BLaER1 (cell line): Measurements from ENCODE around the gene WDR54.
"Not testable (repeated sequence)": the region's sequence is repeated elsewhere in the genome, so short reads cannot be mapped to it uniquely, and the experiment has no call there.

Experiments used
- H3K27ac ChIP-seq: shearing (Covaris generic); formaldehyde crosslinking; 2 replicates; pipeline ENCODE4 v1.8.1; 2022
- H3K27me3 ChIP-seq: shearing (Covaris generic); formaldehyde crosslinking; 2 replicates; pipeline ENCODE4 v1.8.1; 2022
- H3K36me3 ChIP-seq: shearing (Covaris generic); formaldehyde crosslinking; 2 replicates; pipeline ENCODE4 v1.8.1; 2022
- H3K4me1 ChIP-seq: shearing (Covaris generic); formaldehyde crosslinking; 2 replicates; pipeline ENCODE4 v1.8.1; 2022
- H3K4me2 ChIP-seq: shearing (Covaris generic); formaldehyde crosslinking; 2 replicates; pipeline ENCODE4 v1.8.1; 2022
- H3K4me3 ChIP-seq: shearing (Covaris generic); formaldehyde crosslinking; 2 replicates; pipeline ENCODE4 v1.8.1; 2022
- H3K9ac ChIP-seq: shearing (Covaris generic); formaldehyde crosslinking; 2 replicates; pipeline ENCODE4 v1.8.1; 2022
- H3K9me3 ChIP-seq: shearing (Covaris generic); formaldehyde crosslinking; 2 replicates; pipeline ENCODE4 v1.8.1; 2022
- H4K20me1 ChIP-seq: shearing (Covaris generic); formaldehyde crosslinking; 2 replicates; pipeline ENCODE4 v1.8.1; 2022
- Cebpa-rat ChIP-seq: shearing (Covaris generic); IDR thresholded peaks from 2 replicates; pipeline ENCODE4 v1.8.1; 2022

The WDR54 gene

DNA sequence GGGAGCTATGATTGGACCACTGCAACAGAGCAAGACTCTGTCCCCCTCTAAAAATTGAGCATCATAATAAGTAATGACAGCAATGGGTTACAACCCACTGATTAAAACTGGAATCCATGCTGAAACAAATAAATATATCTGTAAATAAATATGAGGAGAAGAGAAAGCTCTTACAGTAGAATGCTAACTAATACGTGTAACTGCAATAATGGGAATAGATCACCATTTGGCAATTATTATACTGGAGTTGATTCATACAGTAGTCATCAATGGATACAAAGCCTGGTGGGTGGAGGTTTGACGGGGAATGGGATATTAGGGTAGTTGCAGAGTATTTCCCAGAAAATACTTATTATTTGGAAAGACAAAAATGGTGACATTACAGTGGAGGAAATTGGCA is 27.2 kb downstream of the WDR54 start:
- Histone ChIP-seq H3K27me3 (no peaks in the 10 kb centered on the region), H3K4me2 (no peak overlapping the region), H3K4me3 (no peak overlapping the region), H3K27ac (no peak overlapping the region), H3K9me3 (no peaks in the 10 kb centered on the region), H3K4me1 (peaks cover 25% of the 10 kb centered on the region), H4K20me1 (no peaks in the 10 kb centered on the region), H3K36me3 (no peaks in the 10 kb centered on the region), H3K9ac (no peak overlapping the region)
- no peak for TF ChIP-seq Cebpa-rat

DNA sequence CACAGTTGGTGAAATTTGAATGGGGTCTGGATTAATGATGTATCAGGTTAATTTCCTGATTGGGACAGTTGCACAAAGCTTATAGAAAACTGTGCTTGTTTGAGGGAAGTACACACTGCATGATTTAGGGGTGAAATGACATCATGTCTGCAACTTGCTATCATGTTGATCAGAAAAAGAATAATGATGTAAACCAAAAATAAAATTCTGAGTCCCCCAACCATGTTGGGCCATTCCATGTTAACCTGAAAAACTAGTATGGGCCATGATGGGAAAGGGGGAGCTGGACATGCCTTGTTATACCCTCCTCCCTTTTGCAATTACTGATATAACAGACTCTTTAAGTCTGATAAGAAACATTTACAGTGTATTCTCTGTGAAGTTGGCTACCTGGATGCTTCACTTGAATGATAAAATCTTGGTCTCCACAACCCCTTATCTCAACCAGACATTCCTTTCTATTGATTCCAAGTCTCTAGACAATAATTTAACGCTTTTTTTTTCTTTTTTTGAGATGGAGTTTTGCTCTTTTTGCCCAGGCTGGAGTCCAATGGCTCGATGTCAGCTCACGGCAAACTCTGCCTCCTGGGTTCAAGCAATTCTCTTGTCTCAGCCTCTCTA is 29.1 kb downstream of the WDR54 start:
- Histone ChIP-seq H3K36me3 (no peaks in the 10 kb centered on the region), H3K9me3 (no peaks in the 10 kb centered on the region), H3K4me1 (peaks cover 26% of the 10 kb centered on the region), H3K9ac (no peak overlapping the region), H3K27me3 (no peaks in the 10 kb centered on the region), H3K27ac (no peak overlapping the region), H4K20me1 (no peaks in the 10 kb centered on the region), H3K4me3 (no peak overlapping the region), H3K4me2 (no peak overlapping the region)
- no peak for TF ChIP-seq Cebpa-rat

DNA sequence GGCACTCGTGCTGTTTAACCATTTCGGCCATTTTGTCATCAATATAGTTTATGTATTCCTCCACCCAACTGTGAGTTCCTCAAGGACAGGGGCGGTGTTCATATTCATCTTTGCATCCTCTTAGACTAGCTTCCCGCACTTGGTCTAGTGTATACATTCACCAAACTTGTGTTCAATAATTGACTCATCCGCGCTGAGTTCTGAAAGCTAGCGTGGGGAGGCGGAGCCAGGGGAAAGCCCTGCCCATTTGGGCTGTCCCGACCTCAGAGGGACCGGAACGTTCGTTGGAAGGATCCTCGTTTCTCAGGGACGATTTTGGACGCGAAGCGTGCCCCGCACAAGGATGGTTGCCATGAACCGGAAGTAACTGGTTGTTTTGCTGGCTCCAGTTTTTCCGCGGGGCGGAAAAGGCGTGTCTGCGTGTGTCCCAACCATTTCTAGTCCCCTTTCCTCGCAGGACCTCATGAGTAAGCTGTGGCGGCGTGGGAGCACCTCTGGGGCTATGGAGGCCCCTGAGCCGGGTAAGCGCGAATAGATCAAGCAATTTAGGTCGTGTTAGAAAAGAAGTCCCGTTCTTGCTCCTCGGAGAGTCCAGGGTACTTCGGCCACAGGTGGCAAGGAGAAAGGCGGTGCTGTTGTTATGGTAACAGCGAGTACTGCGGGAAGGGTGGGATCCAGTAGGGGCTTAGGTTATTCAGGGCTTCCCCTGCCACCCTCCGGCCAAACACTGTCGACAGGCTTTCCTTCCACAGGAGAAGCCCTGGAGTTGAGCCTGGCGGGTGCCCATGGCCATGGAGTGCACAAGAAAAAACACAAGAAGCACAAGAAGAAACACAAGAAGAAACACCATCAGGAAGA is 33.4 kb downstream of the WDR54 start, which contains the start of gene INO80B:
INO80B (plus strand) TSS at position 434 of the 858 bp plus-strand sequence; CDS start at position 464, 30 bp downstream.
- Histone ChIP-seq H3K9ac (peak within 1 kb of the TSS; percentile 83), H3K9me3 (no peaks in the 10 kb centered on the region), H3K4me2 (peak within 1 kb of the TSS; percentile 99), H3K36me3 (no peaks in the 10 kb centered on the region), H3K27ac (peak within 1 kb of the TSS; percentile 53), H4K20me1 (no peaks in the 10 kb centered on the region), H3K4me3 (peak within 1 kb of the TSS; percentile 83), H3K4me1 (peaks cover 51% of the 10 kb centered on the region), H3K27me3 (no peaks in the 10 kb centered on the region)
- TF ChIP-seq Cebpa-rat = no peak

DNA sequence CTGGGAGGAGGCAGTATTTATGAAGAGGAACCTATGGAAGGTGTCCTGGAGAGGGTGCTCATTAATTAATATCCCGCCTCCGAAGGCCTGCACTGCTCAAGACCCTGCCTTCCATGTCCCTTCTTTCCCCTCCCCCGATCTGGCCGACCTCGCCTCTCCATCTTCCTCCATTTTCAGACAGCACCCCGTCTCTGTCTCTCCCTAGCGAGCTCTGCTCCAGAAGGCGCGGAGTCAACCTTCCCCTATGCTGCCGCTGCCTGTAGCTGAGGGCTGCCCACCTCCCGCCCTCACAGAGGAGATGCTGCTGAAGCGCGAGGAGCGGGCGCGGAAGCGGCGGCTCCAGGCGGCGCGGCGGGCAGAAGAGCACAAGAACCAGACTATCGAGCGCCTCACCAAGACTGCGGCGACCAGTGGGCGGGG is 35.6 kb downstream of the WDR54 start:
- peak overlapping the region; percentile 80 for H3K4me3 ChIP-seq
- no peak for TF ChIP-seq Cebpa-rat
- peaks cover 20% of the 10 kb centered on the region for H3K36me3 ChIP-seq
- H4K20me1 ChIP-seq = peaks cover 13% of the 10 kb centered on the region; the same call in 1 of the 2 replicates
- H3K27ac ChIP-seq = peak overlapping the region; percentile 92
- H3K9me3 ChIP-seq = no peaks in the 10 kb centered on the region
- H3K9ac ChIP-seq = peak overlapping the region; percentile 89
- peak overlapping the region; percentile 99 for H3K4me2 ChIP-seq
- H3K27me3 ChIP-seq = no peaks in the 10 kb centered on the region
- peaks cover 49% of the 10 kb centered on the region for H3K4me1 ChIP-seq

DNA sequence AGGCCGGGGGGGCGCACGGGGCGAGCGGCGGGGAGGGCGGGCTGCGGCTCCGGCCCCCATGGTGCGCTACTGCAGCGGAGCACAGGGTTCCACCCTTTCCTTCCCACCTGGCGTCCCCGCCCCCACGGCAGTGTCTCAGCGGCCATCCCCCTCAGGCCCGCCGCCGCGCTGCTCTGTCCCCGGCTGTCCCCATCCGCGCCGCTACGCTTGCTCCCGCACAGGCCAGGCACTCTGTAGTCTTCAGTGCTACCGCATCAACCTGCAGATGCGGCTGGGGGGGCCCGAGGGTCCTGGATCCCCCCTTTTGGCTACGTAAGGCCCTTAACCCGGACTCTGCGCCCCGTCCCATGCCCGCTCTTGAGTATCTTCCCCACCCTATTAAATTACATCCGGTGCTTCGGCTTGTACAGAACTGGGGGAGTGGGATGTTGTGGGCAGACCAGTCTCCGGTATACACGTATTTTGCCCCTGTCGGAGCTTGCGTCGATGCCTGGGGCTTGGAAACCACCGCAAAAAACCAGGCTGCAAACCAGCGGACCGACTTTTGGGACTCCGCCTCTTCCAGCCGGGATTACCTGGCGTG is 36.1 kb downstream of the WDR54 start:
- Histone ChIP-seq H3K27me3 (no peaks in the 10 kb centered on the region), H3K4me2 (peak overlapping the region; percentile 99), H3K36me3 (peaks cover 25% of the 10 kb centered on the region), H3K9ac (peak overlapping the region; percentile 89), H3K4me1 (peaks cover 44% of the 10 kb centered on the region), H3K27ac (peak overlapping the region; percentile 92), H4K20me1 (peaks cover 18% of the 10 kb centered on the region; the same call in 1 of the 2 replicates), H3K4me3 (peak overlapping the region; percentile 80), H3K9me3 (no peaks in the 10 kb centered on the region)
- TF ChIP-seq Cebpa-rat = no peak

DNA sequence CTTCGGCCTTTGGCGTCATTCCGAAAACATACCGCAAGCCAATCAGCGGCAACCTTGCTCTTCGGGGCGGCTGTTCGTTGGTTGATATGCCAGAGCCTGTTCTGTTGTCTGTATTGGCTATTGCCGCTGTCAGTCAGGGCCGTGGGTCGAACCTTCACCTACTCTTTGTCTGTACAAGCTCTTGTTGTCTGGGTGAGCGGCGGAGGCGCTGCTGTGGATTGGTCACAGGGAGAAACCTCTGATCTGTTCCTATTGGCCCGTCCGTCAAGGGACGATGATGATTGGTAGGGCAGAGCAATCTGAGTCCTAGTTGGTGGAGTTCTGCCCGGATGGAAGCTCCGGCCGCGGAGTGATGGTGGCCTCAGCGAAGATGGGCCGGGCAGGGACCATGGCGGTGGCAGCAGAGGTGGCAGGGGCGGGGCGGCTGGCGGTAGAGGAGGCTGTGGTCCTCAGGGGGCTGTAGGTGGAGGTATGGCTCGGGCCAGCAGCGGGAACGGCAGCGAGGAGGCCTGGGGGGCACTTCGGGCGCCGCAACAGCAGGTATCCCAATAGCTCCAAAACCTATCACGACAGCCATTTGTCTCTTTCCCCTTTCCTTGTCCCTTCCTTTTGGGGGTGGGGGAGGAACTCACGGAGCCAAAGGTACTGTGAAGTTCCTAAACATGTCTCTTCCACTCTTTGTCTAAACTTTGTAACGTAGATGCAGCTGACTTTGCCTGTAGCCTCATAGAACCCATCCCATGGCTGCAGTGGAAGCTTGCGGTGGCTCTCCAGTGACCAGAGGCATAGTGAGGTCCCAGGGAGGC is 36.8 kb downstream of the WDR54 start, which contains the start of gene WBP1:
WBP1 (plus strand) TSS at position 307 of the 806 bp plus-strand sequence; CDS start at position 472, 165 bp downstream.
- peaks cover 41% of the 10 kb centered on the region for H3K4me1 ChIP-seq
- no peak for TF ChIP-seq Cebpa-rat
- H3K9ac ChIP-seq = peak within 1 kb of the TSS; percentile 89
- peaks cover 25% of the 10 kb centered on the region; the same call in 1 of the 2 replicates for H4K20me1 ChIP-seq
- peaks cover 32% of the 10 kb centered on the region for H3K36me3 ChIP-seq
- peak within 1 kb of the TSS; percentile 92 for H3K27ac ChIP-seq
- no peaks in the 10 kb centered on the region for H3K9me3 ChIP-seq
- peak within 1 kb of the TSS; percentile 99 for H3K4me2 ChIP-seq
- H3K27me3 ChIP-seq = no peaks in the 10 kb centered on the region
- peak within 1 kb of the TSS; percentile 80 for H3K4me3 ChIP-seq

DNA sequence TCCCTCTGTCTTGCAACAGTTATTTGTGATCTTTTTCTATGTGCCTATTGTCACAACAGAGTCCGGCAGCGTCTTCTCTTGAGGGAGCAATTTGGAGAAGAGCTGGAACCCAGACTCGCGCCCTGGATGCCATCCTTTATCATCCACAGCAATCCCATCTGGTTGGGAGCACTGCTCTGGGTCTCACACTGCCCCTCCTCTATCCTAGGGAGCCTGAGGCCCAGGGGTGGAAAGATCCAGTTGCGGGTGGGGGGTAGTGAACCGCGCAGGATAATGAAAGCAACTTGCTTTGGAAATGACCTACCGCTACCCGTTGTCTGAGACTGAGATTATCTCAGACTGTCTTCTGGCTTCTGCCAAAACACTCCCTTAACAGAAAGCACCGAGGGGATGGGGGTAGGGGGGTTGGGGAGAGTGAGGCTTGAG is 37.4 kb downstream of the WDR54 start:
- H3K9ac ChIP-seq = peak overlapping the region; percentile 87
- H3K4me3 ChIP-seq = peak overlapping the region; percentile 80
- H3K4me1 ChIP-seq = peaks cover 47% of the 10 kb centered on the region
- H3K9me3 ChIP-seq = no peaks in the 10 kb centered on the region
- H3K36me3 ChIP-seq = peaks cover 32% of the 10 kb centered on the region
- H3K4me2 ChIP-seq = peak overlapping the region; percentile 97
- no peaks in the 10 kb centered on the region for H3K27me3 ChIP-seq
- TF ChIP-seq Cebpa-rat = no peak
- H3K27ac ChIP-seq = peak overlapping the region; percentile 82
- peaks cover 28% of the 10 kb centered on the region; the same call in 1 of the 2 replicates for H4K20me1 ChIP-seq

DNA sequence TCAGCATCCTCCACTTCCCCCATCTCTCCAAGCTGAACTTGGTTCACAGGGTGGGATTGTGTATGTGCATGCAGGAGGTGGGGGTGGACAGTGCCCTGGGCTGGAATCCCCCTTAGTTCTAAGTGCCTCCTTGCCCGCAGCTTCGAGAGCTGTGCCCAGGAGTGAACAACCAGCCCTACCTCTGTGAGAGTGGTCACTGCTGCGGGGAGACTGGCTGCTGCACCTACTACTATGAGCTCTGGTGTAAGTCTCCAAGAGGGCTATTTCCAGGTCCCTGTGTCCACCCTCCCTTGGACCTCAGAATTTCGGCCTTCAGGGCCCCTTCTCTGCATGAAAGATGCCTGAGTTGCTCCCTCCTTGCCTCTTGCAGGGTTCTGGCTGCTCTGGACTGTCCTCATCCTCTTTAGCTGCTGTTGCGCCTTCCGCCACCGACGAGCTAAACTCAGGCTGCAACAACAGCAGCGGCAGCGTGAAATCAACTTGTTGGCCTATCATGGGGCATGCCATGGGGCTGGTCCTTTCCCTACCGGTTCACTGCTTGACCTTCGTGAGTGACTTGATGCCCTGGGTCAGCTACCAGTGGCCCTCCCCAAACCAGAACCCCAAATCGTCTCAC is 38.1 kb downstream of the WDR54 start:
- H3K27me3 ChIP-seq, H3K27ac ChIP-seq, H3K9me3 ChIP-seq: not testable (repeated sequence)
- peaks cover 32% of the 10 kb centered on the region for H3K36me3 ChIP-seq
- peak overlapping the region; percentile 80 for H3K4me3 ChIP-seq
- H3K4me1 ChIP-seq = peaks cover 47% of the 10 kb centered on the region
- H3K4me2 ChIP-seq = peak overlapping the region; percentile 97
- peaks cover 34% of the 10 kb centered on the region; the same call in 1 of the 2 replicates for H4K20me1 ChIP-seq
- H3K9ac ChIP-seq = peak overlapping the region; percentile 87; the same call in 1 of the 2 replicates

DNA sequence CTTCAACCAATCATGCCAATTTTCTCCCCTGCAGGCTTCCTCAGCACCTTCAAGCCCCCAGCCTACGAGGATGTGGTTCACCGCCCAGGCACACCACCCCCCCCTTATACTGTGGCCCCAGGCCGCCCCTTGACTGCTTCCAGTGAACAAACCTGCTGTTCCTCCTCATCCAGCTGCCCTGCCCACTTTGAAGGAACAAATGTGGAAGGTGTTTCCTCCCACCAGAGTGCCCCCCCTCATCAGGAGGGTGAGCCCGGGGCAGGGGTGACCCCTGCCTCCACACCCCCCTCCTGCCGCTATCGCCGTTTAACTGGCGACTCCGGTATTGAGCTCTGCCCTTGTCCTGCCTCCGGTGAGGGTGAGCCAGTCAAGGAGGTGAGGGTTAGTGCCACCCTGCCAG is 38.7 kb downstream of the WDR54 start:
- H3K27ac ChIP-seq, H3K27me3 ChIP-seq, H3K4me3 ChIP-seq, H3K9me3 ChIP-seq, H3K9ac ChIP-seq, H3K4me2 ChIP-seq: not testable (repeated sequence)
- Histone ChIP-seq H4K20me1 (peaks cover 36% of the 10 kb centered on the region; the same call in 1 of the 2 replicates), H3K4me1 (peaks cover 46% of the 10 kb centered on the region), H3K36me3 (peaks cover 32% of the 10 kb centered on the region)
